Eye (tissue), 1 donor: ENCODE results near the gene KCND3.

Experiments used
- DNase-seq: peaks from one replicate; pipeline ENCODE4 v3.0.0-alpha.2; 2015

The KCND3 gene

GRCh38 chr1:111909030-111909429, 80.4 kb downstream of the KCND3 start:
- DNase-seq = peak; percentile 24

DNA sequence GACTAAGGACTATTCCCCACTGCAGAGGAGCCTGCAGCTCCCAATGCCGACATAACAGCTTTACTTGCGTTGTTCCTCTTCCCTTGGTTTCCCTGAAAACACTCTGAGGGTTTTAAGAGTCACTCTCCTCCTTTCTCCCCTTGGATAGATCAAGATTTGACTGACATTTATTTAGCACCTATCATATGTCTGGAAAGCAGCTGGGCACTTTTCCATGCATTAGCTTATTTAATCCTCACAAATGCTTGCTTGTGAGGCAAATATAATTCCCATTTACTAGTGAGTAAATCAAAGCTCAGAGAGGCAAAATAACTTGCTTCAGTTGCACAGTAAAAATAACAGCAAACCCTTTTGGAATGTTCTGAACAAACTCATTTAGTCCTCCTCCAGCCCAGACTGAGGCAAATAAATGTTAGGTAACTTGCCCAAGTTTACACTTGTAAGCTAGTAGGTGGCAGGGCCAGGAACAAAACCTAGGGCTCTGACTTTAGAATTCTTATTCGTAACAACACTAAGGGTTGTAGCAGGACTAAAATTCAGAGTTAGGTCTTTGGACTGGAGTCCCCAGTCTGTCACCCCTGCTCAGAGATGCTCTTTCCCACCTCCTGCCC, 81.4 kb downstream of the KCND3 start:
- no peak for DNase-seq

DNA sequence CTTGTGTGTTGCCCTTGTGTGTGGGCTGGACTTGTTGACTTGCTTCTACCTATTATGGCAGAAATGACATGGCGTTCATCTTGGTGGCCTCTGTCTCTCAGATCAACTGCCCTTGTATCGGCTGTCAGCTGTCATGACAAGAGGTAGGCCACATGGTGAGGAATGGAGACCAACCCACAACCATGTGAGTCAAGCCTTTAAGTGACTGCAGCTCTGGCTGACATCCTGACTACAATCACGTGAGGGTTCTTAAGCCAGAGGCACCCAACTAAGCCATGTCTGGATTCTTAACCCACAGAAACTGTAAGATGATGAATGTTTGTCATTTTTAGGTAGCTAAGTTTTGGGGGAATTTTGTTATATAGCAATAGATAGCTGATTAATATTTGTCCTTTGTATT, 82.1 kb downstream of the KCND3 start:
- peak; percentile 25 for DNase-seq

- DNase-seq = no peak
Observed at GRCh38 chr1:111906816-111907215, 82.7 kb downstream of the KCND3 start.

DNA sequence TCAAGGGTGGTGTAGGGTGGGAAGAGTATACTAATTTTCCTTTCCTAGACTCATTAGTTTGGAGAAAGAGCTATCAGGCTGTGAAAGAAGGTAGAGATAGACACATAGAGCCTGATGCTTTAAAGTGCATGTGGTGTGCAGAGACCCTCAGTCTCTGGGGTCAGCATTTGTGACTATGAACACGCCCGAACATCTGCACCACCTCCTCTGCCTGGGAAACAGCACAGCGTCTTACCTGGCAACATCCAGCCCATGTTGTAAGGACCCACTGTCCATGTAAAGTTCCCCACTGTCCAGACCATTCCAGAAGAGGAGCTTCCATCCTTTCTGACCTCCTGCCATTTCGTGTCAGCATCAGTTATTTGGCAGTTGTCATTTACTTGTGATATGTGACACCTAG, 83.4 kb downstream of the KCND3 start:
- DNase-seq = no peak

DNA sequence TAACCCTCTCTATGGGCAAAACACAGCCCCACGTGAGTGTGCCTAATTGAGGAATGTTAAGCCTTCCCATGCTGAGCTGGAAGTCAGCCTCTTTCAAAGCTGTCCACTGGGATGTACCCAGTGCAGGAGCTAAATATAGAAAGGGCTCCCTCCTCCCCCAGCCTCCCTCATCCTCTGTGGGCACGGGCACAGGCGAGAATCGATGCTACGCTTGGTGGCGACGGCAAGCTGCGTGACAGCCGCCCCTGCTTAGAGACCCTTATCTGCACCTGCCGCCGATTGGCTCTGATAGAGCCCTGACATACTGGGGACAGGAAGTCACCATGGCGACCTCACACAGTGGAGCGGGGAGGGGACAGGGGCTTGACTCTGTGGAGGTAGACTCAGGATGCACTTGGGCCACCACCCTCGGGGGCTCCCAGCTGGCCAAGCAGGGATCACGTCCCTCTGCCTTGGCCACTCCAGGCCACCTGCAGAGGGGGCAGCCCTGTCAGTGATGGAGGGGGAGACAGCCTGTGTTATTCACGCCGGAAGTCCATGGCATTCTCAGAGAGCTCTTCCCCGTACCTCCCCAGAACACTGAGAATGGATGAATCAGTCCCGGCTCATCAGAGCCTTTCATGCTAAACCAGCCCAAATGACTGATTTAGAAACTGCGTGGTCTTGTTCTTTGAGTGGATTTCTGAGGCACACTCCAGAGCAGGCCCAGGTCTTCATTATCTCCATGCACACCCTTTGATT, 84.8 kb downstream of the KCND3 start:
- DNase-seq = peak; percentile 85

GRCh38 chr1:111903871-111904449, 85.5 kb downstream of the KCND3 start:
- DNase-seq = no peak

DNA sequence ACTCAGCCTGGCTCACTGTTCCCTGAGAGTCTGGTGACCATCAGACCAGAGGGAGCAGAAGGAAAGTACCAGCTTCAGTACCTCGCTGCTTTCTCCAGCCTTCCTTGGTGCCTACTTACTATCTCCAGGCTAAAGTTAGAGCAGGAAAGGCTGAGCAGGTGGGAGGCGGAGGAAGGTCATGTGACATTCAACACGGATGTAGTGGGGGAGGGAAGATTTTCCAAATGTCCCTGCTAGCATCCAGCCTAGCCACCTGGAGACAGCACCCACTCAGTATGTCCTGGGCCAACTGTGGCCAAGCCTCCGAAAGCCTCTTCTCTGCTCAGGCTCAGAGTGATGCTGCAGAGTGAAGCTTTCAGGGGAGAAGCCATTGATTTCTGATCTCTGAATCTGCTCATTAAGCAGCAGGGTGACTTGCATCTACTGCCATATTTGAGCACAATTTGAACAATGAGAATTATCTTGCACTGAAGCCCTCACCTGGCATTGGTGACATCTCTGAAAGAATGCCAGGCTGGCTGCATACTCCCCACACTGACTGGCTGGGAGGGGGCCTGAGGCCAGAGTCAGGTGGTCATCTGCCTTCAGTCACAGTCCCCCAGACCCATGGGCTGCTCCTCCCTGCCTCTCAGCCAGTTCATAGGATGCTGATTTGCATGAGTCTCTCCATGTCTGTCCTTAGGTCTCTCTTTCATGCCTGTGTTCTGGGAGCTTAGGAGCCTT, 86.2 kb downstream of the KCND3 start:
- peak; percentile 51 for DNase-seq

- DNase-seq = no peak
Observed at GRCh38 chr1:111895469-111895868, 94.0 kb downstream of the KCND3 start.

GRCh38 chr1:111895017-111895416, 94.5 kb downstream of the KCND3 start:
- DNase-seq = no peak

GRCh38 chr1:111894497-111894896, 95.0 kb downstream of the KCND3 start:
- DNase-seq = no peak

DNA sequence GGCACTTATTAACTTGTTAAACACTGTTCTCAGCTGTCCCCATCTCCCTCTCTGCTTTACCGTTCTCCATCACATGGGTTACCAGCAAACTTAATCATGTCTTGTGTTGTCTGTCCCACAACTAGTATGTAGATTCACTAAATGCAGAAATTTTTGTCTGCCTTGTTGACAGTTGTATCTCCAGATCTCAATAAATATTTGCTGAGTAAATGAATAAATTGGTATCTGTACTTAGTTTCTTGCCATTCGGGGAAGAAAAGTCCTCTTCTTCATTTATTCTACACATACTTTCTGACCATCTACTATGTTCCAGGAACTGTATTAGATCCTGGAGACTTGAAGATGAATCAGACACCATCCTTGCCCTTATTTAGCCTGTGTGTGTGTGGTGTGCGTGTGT, 97.9 kb downstream of the KCND3 start:
- no peak for DNase-seq

DNA sequence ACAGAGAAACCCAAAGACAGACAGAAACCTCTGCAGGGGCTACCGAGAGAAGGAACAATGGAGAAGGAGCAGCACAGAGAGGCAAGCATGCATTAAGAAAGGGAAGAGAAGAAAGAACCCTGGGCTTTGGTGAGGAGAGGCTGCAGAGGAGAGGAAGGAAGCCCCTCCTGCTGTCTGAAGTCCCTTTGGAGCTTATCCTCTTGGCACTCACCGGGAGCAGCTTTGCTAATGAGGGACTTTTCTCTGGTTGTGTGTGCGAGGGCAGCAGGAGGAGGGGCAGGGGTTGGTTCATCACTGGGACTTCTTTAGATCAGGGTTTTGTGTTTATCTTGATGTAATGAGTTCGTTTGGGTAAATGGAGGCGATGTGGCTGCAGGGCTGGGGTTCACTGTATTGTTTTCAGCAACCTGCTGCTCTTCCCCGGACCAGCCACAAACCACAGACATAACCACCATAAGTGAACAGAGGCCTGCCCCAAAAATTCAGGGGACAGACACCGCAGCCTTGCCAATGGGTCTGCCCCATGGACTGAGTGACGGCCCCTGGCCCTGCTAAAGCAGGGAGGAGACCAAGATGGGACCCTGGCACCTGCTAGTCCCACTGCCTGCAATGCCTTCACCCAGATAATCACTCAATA, 100.6 kb downstream of the KCND3 start:
- DNase-seq = no peak

GRCh38 chr1:111887875-111888274, 101.6 kb downstream of the KCND3 start:
- no peak for DNase-seq

GRCh38 chr1:111887385-111887784, 102.1 kb downstream of the KCND3 start:
- DNase-seq = no peak

DNA sequence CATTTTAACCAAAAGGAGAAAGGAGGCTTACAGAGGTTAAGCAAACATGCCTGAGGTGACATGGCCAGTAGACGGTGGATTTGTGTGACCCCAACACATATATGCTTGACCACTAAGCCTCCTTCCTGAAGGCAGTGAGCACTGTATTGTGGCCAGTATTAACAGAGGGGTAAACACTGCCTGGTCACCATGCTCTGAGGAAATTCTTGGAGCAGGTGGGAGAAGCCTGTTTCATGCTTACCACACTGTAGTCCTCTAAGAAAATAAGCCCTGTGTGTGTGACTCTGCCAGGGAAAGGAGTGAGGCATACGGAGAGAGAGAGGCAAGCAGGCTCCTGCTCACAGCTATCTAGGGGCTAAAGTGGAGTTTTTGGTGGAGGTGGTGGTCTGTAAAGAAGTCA, 102.7 kb downstream of the KCND3 start:
- DNase-seq = no peak

GRCh38 chr1:111884772-111885443, 104.6 kb downstream of the KCND3 start:
- no peak for DNase-seq

DNA sequence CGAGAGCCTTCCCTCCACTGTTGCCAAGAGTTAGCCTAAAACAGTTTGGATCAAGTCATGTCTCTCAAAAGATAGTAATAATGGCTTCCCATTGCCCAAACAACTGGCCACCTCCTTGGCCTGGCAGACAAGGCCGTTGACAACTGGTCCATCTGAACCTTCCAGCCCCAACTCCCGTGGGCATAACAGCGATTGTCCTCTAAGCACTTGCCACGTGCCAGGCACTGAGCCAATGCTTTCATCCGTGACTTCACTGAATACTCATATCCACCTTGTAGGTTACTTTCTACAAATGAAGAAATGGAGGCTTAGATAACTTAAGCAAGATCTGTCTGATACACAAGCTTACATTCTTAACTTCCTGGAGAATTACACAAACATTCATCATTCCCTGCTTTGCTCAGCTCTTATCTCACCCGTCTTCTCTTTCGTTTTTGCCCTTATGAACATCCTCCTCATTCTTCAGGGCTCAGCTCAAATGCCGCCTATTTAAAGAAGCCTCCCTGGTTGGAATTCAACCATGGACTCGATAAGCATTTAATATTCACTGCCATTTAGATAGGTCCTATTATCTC, 106.4 kb downstream of the KCND3 start:
- no peak for DNase-seq

GRCh38 chr1:111882559-111882958, 106.9 kb downstream of the KCND3 start:
- no peak for DNase-seq

- peak; percentile 51 for DNase-seq
Observed at GRCh38 chr1:111880881-111881837, 108.3 kb downstream of the KCND3 start.

GRCh38 chr1:111879081-111879480, 110.4 kb downstream of the KCND3 start:
- no peak for DNase-seq
